Trophoblast cell (in vitro differentiated cells and primary cell): ENCODE results near the gene ELN.
A peak's percentile ranks its signal among the peaks of the same experiment; 100 is the strongest.

ENCODE experiments used
- DNase-seq, 2 donors: peaks; one replicate each; pipeline ENCODE4 v3.0.0-alpha.2; 2016
- H2AFZ ChIP-seq: 2 replicates; pipeline ENCODE4 v1.6.1; 2013; ENCODE audit warnings: low read length, moderate library complexity, mild to moderate bottlenecking; ENCODE audit not compliant: insufficient read depth, poor library complexity
- H2AK5ac ChIP-seq: 2 replicates; pipeline ENCODE4 v1.6.1; 2013; ENCODE audit warnings: mild to moderate bottlenecking, low read length
- H2BK120ac ChIP-seq: 2 replicates; pipeline ENCODE4 v1.6.1; 2013; ENCODE audit warnings: low read length, mild to moderate bottlenecking, moderate library complexity; ENCODE audit not compliant: insufficient read depth, poor library complexity
- H2BK12ac ChIP-seq: 2 replicates; pipeline ENCODE4 v1.6.1; 2013; ENCODE audit warnings: mild to moderate bottlenecking, low read length, moderate library complexity
- H2BK5ac ChIP-seq: 2 replicates; pipeline ENCODE4 v1.6.1; 2013; ENCODE audit warnings: low read length, low read depth, moderate library complexity, mild to moderate bottlenecking; ENCODE audit not compliant: poor library complexity
- H3K14ac ChIP-seq: 2 replicates; pipeline ENCODE4 v1.6.1; 2013; ENCODE audit warnings: mild to moderate bottlenecking, low read length
- H3K18ac ChIP-seq: 2 replicates; pipeline ENCODE4 v1.6.1; 2013; ENCODE audit warnings: mild to moderate bottlenecking, low read length
- H3K23ac ChIP-seq: 2 replicates; pipeline ENCODE4 v1.6.1; 2013; ENCODE audit warnings: low read length
- H3K27ac ChIP-seq: 2 replicates; pipeline ENCODE4 v1.5.1; 2013; ENCODE audit warnings: low read depth, mild to moderate bottlenecking, inconsistent platforms, low read length, moderate library complexity
- H3K27me3 ChIP-seq: 2 replicates; pipeline ENCODE4 v1.6.1; 2013; ENCODE audit warnings: inconsistent platforms, mild to moderate bottlenecking, low read length, moderate library complexity; ENCODE audit not compliant: insufficient read depth
- H3K36me3 ChIP-seq, 2 experiments: 1 replicate in 1 of 2; 2 replicates in 1 of 2; pipeline ENCODE4 v1.6.1; 2013; ENCODE audit warnings: low read length in 2 of 2, mild to moderate bottlenecking in 2 of 2, moderate library complexity in 1 of 2; ENCODE audit not compliant: insufficient read depth in 2 of 2, control insufficient read depth in 1 of 2
- H3K4ac ChIP-seq: 2 replicates; pipeline ENCODE4 v1.6.1; 2013; ENCODE audit warnings: low read depth, mild to moderate bottlenecking, low read length, moderate library complexity
- H3K4me1 ChIP-seq, 2 experiments: 1 replicate in 1 of 2; 2 replicates in 1 of 2; pipeline ENCODE4 v1.6.1; 2013; ENCODE audit warnings: low read length in 2 of 2, mild to moderate bottlenecking in 2 of 2, moderate library complexity in 1 of 2; ENCODE audit not compliant: insufficient read depth in 2 of 2, control insufficient read depth in 1 of 2
- H3K4me2 ChIP-seq: 2 replicates; pipeline ENCODE4 v1.6.1; 2013; ENCODE audit warnings: inconsistent platforms, mild to moderate bottlenecking, low read length, moderate library complexity
- H3K4me3 ChIP-seq: 2 replicates; pipeline ENCODE4 v1.5.1; 2013; ENCODE audit warnings: mild to moderate bottlenecking, low read depth, low read length, inconsistent platforms
- H3K79me1 ChIP-seq: one replicate; pipeline ENCODE4 v1.6.1; 2013; ENCODE audit warnings: low read length
- H3K79me2 ChIP-seq: 2 replicates; pipeline ENCODE4 v1.6.1; 2013; ENCODE audit warnings: low read length, mild to moderate bottlenecking; ENCODE audit not compliant: control insufficient read depth, insufficient read depth, poor library complexity
- H3K9ac ChIP-seq: 2 replicates; pipeline ENCODE4 v1.6.1; 2013; ENCODE audit warnings: mild to moderate bottlenecking, low read length
- H3K9me3 ChIP-seq: 2 replicates; pipeline ENCODE4 v1.6.1; 2013; ENCODE audit warnings: low read depth, mild to moderate bottlenecking, control low read depth, inconsistent platforms, low read length; ENCODE audit not compliant: insufficient read depth
- H4K12ac ChIP-seq: 2 replicates; pipeline ENCODE4 v1.6.1; 2013; ENCODE audit warnings: low read depth, mild to moderate bottlenecking, low read length, moderate library complexity
- H4K8ac ChIP-seq: 2 replicates; pipeline ENCODE4 v1.6.1; 2013; ENCODE audit warnings: low read depth, mild to moderate bottlenecking, low read length, moderate library complexity
- H4K91ac ChIP-seq: one replicate; pipeline ENCODE4 v1.6.1; 2013; ENCODE audit warnings: low read depth, mild to moderate bottlenecking, low read length, moderate library complexity
- WGBS: extraction: QIAGEN DNeasy Blood & Tissue Kit; methylation state at CpG from one replicate; pipeline ENCODE4 v1.1.7; 2013; ENCODE audit warnings: missing lambda C conversion rate; ENCODE audit not compliant: insufficient read length, insufficient coverage; ENCODE audit errors: extremely low coverage; 5-methylcytosine and 5-hydroxymethylcytosine counted together

The ELN gene

DNA sequence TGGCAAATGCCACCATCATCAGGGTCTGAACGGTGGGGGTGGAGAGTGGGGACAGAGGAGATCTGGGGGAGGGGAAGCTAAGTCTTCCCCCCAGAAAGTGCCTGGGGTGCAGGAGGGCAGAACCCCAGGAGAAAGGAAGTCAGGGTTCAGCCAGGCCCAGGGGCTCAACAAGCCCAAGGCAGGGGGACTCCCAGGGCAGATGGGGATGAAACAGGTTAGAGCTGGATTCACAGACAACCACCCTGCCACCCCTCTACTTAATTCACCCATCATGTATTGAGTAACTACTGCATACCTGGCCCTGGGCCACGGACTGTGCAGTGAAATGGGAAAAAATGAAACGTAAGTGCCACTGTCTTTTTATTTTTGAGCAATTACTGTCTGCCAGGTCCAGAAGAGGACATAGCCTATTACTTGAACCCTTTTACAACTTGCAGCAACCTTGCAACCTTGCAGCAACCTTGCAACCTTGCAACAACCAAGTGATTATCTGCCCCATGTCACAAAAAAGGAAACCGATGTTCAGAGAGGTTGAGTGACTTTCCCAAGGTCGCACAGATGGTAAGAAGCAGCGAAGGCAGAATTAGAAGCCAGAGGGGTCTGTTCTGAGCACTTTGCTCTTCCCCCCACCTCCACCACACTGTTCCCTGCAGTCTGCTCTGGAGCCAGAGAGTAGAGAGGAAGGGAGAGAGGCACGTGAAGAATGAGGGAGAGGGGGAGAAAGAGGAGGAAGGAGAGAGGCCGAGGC, 4.8 kb downstream of the ELN start:
- no peak overlapping the region for H2BK120ac ChIP-seq
- no peak for DNase-seq
- no peaks in the 10 kb centered on the region for H3K36me3 ChIP-seq
- no CpG with 5 or more reads among the region's 8 CpGs for WGBS
- H3K4me3 ChIP-seq, result no peak overlapping the region
- no peak overlapping the region for H4K12ac ChIP-seq
- H4K8ac ChIP-seq, result peak overlapping the region; percentile 8
- H3K27me3 ChIP-seq, result no peaks in the 10 kb centered on the region
- no peak overlapping the region for H3K4me2 ChIP-seq
- H2AFZ ChIP-seq, result no peak overlapping the region
- no peaks in the 10 kb centered on the region for H3K9me3 ChIP-seq
- no peaks in the 10 kb centered on the region for H3K79me2 ChIP-seq
- no peak overlapping the region for H2BK5ac ChIP-seq
- peak overlapping the region; percentile 49 for H3K14ac ChIP-seq
- H3K9ac ChIP-seq, result no peak overlapping the region
- H2AK5ac ChIP-seq, result peak overlapping the region; percentile 8
- H3K23ac ChIP-seq, result no peak overlapping the region
- peak overlapping the region; percentile 4 for H3K4ac ChIP-seq
- H3K27ac ChIP-seq, result peak overlapping the region; percentile 54
- peak overlapping the region; percentile 49 for H4K91ac ChIP-seq
- H3K4me1 ChIP-seq, result peaks cover 18 to 28% of the 10 kb centered on the region in 2 experiments
- H3K79me1 ChIP-seq, result peaks cover 7% of the 10 kb centered on the region
- H3K18ac ChIP-seq, result peak overlapping the region; percentile 25
- peak overlapping the region; percentile 41 for H2BK12ac ChIP-seq

DNA sequence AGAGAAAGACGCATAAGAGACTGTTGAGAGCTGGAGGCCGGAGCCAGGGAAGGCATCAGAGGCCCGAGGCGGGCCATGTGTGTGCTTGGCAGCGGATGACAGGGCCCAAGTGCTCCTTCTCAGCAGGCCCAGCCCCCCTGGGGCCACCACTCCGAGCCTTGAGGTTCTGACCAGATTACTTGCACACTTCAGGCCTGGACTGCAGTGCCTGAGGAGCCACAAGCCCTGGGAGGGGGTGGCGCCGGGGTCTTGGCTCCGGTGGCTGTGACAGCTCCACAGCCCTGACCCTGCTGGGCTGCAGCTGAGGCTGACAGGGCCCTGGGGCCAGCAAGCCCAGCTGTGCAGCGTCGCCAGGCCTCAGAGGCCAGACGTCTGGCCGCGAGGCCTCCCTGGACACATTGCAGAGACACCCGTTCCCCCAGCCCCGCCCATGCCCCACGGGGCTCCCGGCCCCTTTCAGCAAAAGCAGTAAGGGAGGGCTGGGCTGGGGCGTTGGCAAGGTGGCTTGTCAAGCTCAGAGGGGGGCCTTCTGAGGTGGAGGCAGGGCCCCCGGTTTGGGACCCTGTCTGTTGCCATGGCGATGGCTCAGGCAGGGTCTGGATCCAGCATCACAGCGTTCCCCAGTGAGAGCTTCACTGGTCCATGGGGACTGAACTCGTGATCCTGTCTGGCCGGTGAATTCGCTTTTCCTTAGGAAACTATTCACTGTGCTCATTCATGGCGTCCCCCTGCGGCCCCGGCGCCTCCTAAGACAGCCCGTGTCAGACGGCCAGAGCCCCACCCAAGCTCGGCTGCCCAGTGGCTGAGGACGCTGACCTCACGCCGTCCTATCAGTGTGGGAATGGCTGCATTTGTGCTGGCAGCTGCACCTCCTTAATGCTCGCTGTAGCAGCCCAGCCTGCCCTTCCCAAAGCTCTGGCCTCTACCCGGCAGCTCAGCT, 5.7 kb downstream of the ELN start:
- H3K79me1 ChIP-seq, result peaks cover 7% of the 10 kb centered on the region
- peak overlapping the region; percentile 33 for H2AK5ac ChIP-seq
- H3K18ac ChIP-seq, result peak overlapping the region; percentile 61
- peak overlapping the region; percentile 2 for H4K8ac ChIP-seq
- H3K36me3 ChIP-seq, result no peaks in the 10 kb centered on the region
- H4K12ac ChIP-seq, result no peak overlapping the region
- peak overlapping the region; percentile 65 for H4K91ac ChIP-seq
- peak overlapping the region; percentile 41 for H2BK12ac ChIP-seq
- H3K4ac ChIP-seq, result peak overlapping the region; percentile 23
- no peaks in the 10 kb centered on the region for H3K27me3 ChIP-seq
- no peak overlapping the region for H3K23ac ChIP-seq
- H3K4me3 ChIP-seq, result no peak overlapping the region
- peak overlapping the region; percentile 46 for H2BK120ac ChIP-seq
- peaks cover 18 to 28% of the 10 kb centered on the region in 2 experiments for H3K4me1 ChIP-seq
- no CpG with 5 or more reads among the region's 37 CpGs for WGBS
- H3K9ac ChIP-seq, result no peak overlapping the region
- no peaks in the 10 kb centered on the region for H3K9me3 ChIP-seq
- peak overlapping the region; percentile 27 for H2BK5ac ChIP-seq
- DNase-seq, result peak; percentile 58
- H3K4me2 ChIP-seq, result peak overlapping the region; percentile 10
- peak overlapping the region; percentile 69 for H3K27ac ChIP-seq
- peak overlapping the region; percentile 11 for H2AFZ ChIP-seq
- H3K14ac ChIP-seq, result peak overlapping the region; percentile 2
- no peaks in the 10 kb centered on the region for H3K79me2 ChIP-seq

DNA sequence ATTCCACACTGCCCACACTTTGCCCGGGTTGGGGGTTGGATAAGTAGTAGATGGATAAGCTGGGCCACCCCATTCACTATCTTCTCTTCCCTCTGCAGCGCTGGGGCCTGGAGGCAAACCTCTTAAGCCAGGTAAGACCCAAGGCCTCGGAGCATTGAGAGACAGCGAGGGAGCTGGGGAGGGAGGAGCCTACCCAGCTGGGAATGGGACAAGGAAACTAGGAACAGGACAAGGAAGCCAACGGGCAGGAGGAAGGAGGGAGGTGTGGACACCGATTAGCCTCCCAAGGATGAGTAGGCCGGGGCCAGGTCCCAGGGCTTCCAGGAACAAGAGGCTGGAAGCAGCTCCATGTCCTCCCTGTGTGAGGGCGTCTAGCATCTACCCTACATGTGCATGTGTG, 9.6 kb downstream of the ELN start:
- Histone ChIP-seq H3K4me1 (peaks cover 12 to 17% of the 10 kb centered on the region in 2 experiments), H3K4ac (no peak overlapping the region), H3K79me1 (peaks cover 7% of the 10 kb centered on the region), H3K27ac (no peak overlapping the region), H3K4me2 (no peak overlapping the region), H3K79me2 (no peaks in the 10 kb centered on the region), H2BK120ac (no peak overlapping the region), H3K27me3 (no peaks in the 10 kb centered on the region), H3K18ac (no peak overlapping the region), H3K9me3 (no peaks in the 10 kb centered on the region), H3K36me3 (no peaks in the 10 kb centered on the region), H2AK5ac (no peak overlapping the region), H2BK12ac (no peak overlapping the region), H3K9ac (no peak overlapping the region), H2AFZ (no peak overlapping the region), H2BK5ac (no peak overlapping the region), H3K23ac (no peak overlapping the region), H3K4me3 (no peak overlapping the region), H4K8ac (no peak overlapping the region), H4K91ac (no peak overlapping the region), H3K14ac (no peak overlapping the region), H4K12ac (no peak overlapping the region)
- no CpG with 5 or more reads among the region's 8 CpGs for WGBS
- DNase-seq, result no peak

DNA sequence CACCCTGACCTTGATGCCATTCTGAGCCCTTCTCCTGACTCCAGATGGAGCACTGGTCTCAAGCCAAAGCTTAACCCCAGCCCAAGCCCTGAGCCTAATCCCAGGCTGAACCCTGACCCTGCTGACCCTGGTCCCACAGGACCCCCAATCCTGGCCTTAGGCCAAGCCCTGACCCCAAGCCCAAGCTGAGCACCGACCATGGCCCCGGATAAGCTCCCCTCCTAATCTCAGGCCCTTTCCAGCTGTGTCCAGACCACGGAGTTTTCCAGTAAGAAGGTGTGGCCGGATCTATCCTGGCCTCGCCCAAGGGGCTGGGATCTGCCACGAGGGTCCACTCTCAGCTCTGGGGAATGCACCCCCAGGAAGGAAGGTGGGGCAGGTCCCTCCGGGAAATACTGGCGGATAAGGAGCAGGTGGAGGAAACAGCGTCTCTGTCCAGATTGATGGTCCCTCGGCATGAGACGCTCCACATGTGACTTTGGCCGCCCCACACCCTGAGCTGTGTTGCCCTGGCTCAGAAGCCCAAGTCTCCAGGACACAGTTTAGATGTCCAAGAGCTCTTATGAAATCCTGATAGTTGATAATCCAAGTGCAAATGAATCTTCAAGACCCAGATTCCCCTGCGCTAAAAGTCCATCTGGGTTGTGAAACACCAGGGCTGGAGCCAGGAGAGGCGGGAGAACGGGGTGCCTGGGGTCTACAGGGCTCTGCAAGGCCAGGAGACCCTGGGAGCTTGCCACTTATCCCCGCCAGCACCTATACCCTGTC, 10.4 kb downstream of the ELN start:
- WGBS, result no CpG with 5 or more reads among the region's 16 CpGs

More for the DNA sequence above, 10.4 kb downstream of the ELN start:
- Histone ChIP-seq H3K79me2 (no peaks in the 10 kb centered on the region), H3K9me3 (no peaks in the 10 kb centered on the region), H3K9ac (no peak overlapping the region), H2BK12ac (no peak overlapping the region), H3K14ac (no peak overlapping the region), H2BK120ac (no peak overlapping the region), H2AFZ (no peak overlapping the region), H3K27me3 (no peaks in the 10 kb centered on the region), H3K18ac (no peak overlapping the region), H3K27ac (no peak overlapping the region), H3K79me1 (peaks cover 5% of the 10 kb centered on the region), H3K36me3 (no peaks in the 10 kb centered on the region), H4K91ac (no peak overlapping the region), H3K4ac (no peak overlapping the region), H3K23ac (no peak overlapping the region), H2BK5ac (no peak overlapping the region), H3K4me1 (peaks cover 6 to 15% of the 10 kb centered on the region in 2 experiments), H2AK5ac (no peak overlapping the region), H4K8ac (no peak overlapping the region), H3K4me2 (no peak overlapping the region), H3K4me3 (no peak overlapping the region), H4K12ac (no peak overlapping the region)
- DNase-seq, result no peak
